Measurements from ENCODE around the gene NUP85. TPM values are rescaled to one million over a fixed set of nuclear protein-coding genes. Genes with fewer than 3 reads are reported as not detected.
A peak's percentile ranks its signal among the peaks of the same experiment; 100 is the strongest.

Gene NUP85
- total RNA-seq, 1 experiment from 2014 or later: 164 TPM

- H3K4me2 ChIP-seq (ENCODE audit: low read length): no peak overlapping the region
- CTCF ChIA-PET: interaction anchor here (0.6 to 3.3 kb wide), 4 partner anchors 11 to 270 kb away, joined by 3 to 30 read pairs (median 8); no protein-coding TSS in a partner anchor
- peaks cover 6% of the 10 kb centered on the region; the same call in 1 of the 2 replicates for H4K20me1 ChIP-seq (ENCODE audit: insufficient read depth)
- no peaks in the 10 kb centered on the region for H3K9me3 ChIP-seq (ENCODE audit: control insufficient read depth in 1 of 2, insufficient read depth in 1 of 2, low read depth in 1 of 2, low read length in 2 of 2)
- intact Hi-C loops (cut with micrococcal nuclease): loop anchor here (1.0 kb wide), 2 partner anchors 124 to 277 kb away; no protein-coding TSS in a partner anchor
- RAD21 ChIA-PET (ENCODE audit: low non-redundant PET in 1 of 2, low total read pairs in 2 of 2, uncharacterized antibody in 2 of 2, unreplicated experiment in 2 of 2): no interaction called here
- POLR2A ChIA-PET: no interaction called here
- H3K36me3 ChIP-seq (ENCODE audit: control insufficient read depth in 1 of 2, insufficient read depth in 2 of 2, low read length in 2 of 2): peaks cover 69 to 81% of the 10 kb centered on the region in 2 experiments
- DNase-seq (ENCODE audit: low read depth, low spot score) (peak; percentile 59), ATAC-seq (peak; percentile 79)
- no peaks in the 10 kb centered on the region for H3K9me2 ChIP-seq (ENCODE audit: insufficient read depth)
- TF ChIP-seq POLR2AphosphoS5 (IDR thresholded peaks at IDR 0.05; ENCODE audit: low read depth, low read length) (peak; percentile 36; the same call in 1 of the 2 replicates), ZBTB33 (IDR thresholded peaks at IDR 0.05; ENCODE audit: extremely low read depth, insufficient replicate concordance, low read length) (no peak), RAD21 (IDR thresholded peaks at IDR 0.05; ENCODE audit: low read depth) (peak; percentile 68), CTCF (IDR thresholded peaks at IDR 0.05 in 2 of 3, conservative IDR thresholded peaks at IDR 0.05 in 1 of 3; ENCODE audit: borderline replicate concordance in 1 of 3, insufficient read depth in 1 of 3, low read depth in 2 of 3, low read length in 2 of 3) (peak; percentile 77 to 99 (median 99))
- no peak overlapping the region; the same call in 1 of the 2 replicates for H3K27ac ChIP-seq (ENCODE audit: low read depth, low read length)
- H3K9ac ChIP-seq (ENCODE audit: low read length): no peak overlapping the region
- H3K27me3 ChIP-seq (ENCODE audit: insufficient read depth, low read length): no peaks in the 10 kb centered on the region
- H3K4me3 ChIP-seq (replicated peaks in 1 of 2; ENCODE audit: low read depth in 1 of 2, low read length in 2 of 2): no peak overlapping the region
- peaks cover 0 to 11% of the 10 kb centered on the region in 2 experiments; a peak in 1 of 4 replicates for H3K4me1 ChIP-seq (ENCODE audit: control insufficient read depth in 1 of 2, insufficient read depth in 2 of 2, low read length in 2 of 2)
- BruUV-seq (replicated peaks): no TSS peak
- H3K79me2 ChIP-seq (ENCODE audit: insufficient read depth, low read length): no peaks in the 10 kb centered on the region
- H2AFZ ChIP-seq (ENCODE audit: low read depth, low read length, poor library complexity, severe bottlenecking): no peak overlapping the region
Measured at GRCh38 chr17:75238684-75239191, 33.3 kb downstream of the NUP85 start.
